ACC112 (cell line): Measurements from ENCODE around the gene PRKAG2.

Experiments
- H2AFZ ChIP-seq: fragments of 200-600 bp; sonication (generic); one replicate; pipeline ENCODE4 v1.6.0; 2017; ENCODE audit warnings: antibody characterized with exemption, low read length; ENCODE audit not compliant: unreplicated experiment
- H3K27ac ChIP-seq: fragments of 200-600 bp; sonication (generic); 2 replicates; pipeline ENCODE4 v1.5.1; 2014; ENCODE audit warnings: low read depth, mild to moderate bottlenecking, antibody characterized with exemption, low read length, moderate library complexity
- H3K27me3 ChIP-seq: fragments of 200-600 bp; sonication (generic); 2 replicates; pipeline ENCODE4 v1.6.1; 2014; ENCODE audit warnings: mild to moderate bottlenecking, antibody characterized with exemption, low read length, moderate library complexity, mixed read lengths; ENCODE audit not compliant: insufficient read depth
- H3K36me3 ChIP-seq: fragments of 200-600 bp; sonication (generic); 2 replicates; pipeline ENCODE4 v1.6.1; 2016; ENCODE audit warnings: mild to moderate bottlenecking, antibody characterized with exemption, low read length, moderate library complexity, mixed read lengths; ENCODE audit not compliant: insufficient read depth
- H3K4me1 ChIP-seq: fragments of 200-600 bp; sonication (generic); one replicate; pipeline ENCODE4 v1.6.1; 2016; ENCODE audit warnings: low read length, mixed read lengths; ENCODE audit not compliant: insufficient read depth, unreplicated experiment, control insufficient read depth
- H3K4me3 ChIP-seq: fragments of 200-600 bp; sonication (generic); 2 replicates; pipeline ENCODE4 v1.5.1; 2014; ENCODE audit warnings: mild to moderate bottlenecking, low read depth, low read length
- H3K79me2 ChIP-seq: fragments of 200-600 bp; sonication (generic); one replicate; pipeline ENCODE4 v1.6.0; 2016; ENCODE audit warnings: low read length; ENCODE audit not compliant: control insufficient read depth, unreplicated experiment, insufficient read depth

Gene PRKAG2

GRCh38 chr7:151815419-151815818 lies 61.5 kb downstream of the PRKAG2 start:
- no peak overlapping the region for H3K4me3 ChIP-seq
- H2AFZ ChIP-seq = no peak overlapping the region
- H3K36me3 ChIP-seq = no peaks in the 10 kb centered on the region
- H3K4me1 ChIP-seq = peaks cover 3% of the 10 kb centered on the region
- peaks cover 11% of the 10 kb centered on the region for H3K27me3 ChIP-seq
- H3K27ac ChIP-seq = no peak overlapping the region
- no peaks in the 10 kb centered on the region for H3K79me2 ChIP-seq

DNA sequence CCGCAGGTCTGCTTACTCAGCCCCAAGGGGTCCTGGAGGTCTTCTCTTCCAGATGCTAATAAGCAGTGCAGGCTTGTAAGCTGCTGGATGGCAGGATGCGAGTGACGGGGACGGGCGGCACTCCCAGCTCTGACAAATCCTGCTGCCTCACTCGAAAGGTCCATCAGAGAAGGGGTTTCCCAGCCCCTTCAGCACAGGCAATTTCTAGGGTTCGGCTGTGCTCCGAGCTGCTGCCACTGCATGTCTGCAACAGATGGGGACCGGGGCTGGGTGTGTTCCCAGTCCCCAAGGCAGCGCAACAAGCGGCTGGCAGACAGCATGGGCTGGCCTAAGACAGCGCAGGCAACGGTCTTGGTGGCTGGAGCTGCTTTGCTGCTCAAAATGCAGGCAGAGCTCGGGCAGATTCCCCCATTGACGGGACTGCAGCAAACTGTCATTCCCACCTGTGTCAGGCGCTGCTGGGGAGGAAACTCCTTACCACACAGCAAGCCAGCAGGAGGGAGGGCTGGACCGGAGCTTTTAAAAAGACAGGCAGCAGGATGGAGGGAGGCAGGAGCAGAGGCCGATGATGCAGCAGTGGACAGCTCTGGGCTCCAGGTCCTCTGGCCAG lies 62.4 kb downstream of the PRKAG2 start:
- no peaks in the 10 kb centered on the region for H3K79me2 ChIP-seq
- peaks cover 6% of the 10 kb centered on the region for H3K4me1 ChIP-seq
- no peak overlapping the region for H2AFZ ChIP-seq
- H3K4me3 ChIP-seq = no peak overlapping the region
- H3K36me3 ChIP-seq = no peaks in the 10 kb centered on the region
- no peak overlapping the region for H3K27ac ChIP-seq
- H3K27me3 ChIP-seq = peaks cover 11% of the 10 kb centered on the region

- Histone ChIP-seq H3K79me2 (no peaks in the 10 kb centered on the region), H3K4me1 (peaks cover 11% of the 10 kb centered on the region), H3K27me3 (peaks cover 11% of the 10 kb centered on the region), H3K36me3 (no peaks in the 10 kb centered on the region), H2AFZ (no peak overlapping the region), H3K4me3 (no peak overlapping the region), H3K27ac (no peak overlapping the region)
These were observed 62.9 kb downstream of the PRKAG2 start for GRCh38 chr7:151813997-151814396.

DNA sequence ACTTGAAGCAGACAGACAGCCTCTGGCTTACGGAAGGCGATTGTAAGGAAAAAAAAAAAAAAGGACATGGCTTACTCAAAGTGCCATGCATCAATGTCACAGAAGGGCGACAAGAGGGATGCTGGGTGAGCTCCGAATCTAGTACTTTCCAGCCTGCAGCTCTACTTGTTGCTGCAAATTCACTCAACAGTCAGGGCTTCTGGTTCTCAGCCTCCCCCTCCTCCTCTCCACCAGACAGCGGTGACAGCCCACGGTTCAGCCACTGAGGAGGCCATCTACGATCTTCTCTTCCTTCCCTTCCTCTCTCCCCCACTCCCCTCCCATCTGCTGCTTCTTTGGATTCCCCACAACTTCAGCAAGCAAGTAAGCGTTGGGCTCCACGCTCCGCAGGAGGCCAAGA lies 63.5 kb downstream of the PRKAG2 start:
- H3K36me3 ChIP-seq = no peaks in the 10 kb centered on the region
- H3K79me2 ChIP-seq = no peaks in the 10 kb centered on the region
- no peak overlapping the region for H3K27ac ChIP-seq
- peaks cover 11% of the 10 kb centered on the region for H3K27me3 ChIP-seq
- H2AFZ ChIP-seq = no peak overlapping the region
- H3K4me3 ChIP-seq = no peak overlapping the region
- peaks cover 16% of the 10 kb centered on the region for H3K4me1 ChIP-seq

DNA sequence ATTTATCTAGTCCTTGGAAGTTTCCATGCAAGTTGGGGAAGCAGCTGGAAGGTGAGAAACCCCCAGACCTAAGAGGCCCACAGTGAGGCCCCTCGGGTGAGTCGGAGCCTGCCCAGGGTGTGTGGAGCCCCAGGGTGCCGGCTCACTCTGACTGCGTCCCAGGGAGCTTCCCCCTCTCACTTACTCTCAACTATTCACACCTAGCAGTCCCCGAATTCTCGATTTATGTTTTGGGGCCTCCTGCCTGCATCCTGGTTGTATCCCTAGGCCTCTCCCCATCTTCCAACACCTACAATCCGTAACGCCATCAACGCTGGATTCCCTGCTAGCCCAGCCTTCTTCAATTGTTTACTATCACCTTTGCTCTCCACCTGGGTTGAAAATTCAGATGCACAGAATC lies 63.9 kb downstream of the PRKAG2 start:
- peaks cover 11% of the 10 kb centered on the region for H3K27me3 ChIP-seq
- H3K36me3 ChIP-seq = no peaks in the 10 kb centered on the region
- H2AFZ ChIP-seq = no peak overlapping the region
- no peak overlapping the region for H3K27ac ChIP-seq
- no peak overlapping the region for H3K4me3 ChIP-seq
- H3K4me1 ChIP-seq = peaks cover 20% of the 10 kb centered on the region
- H3K79me2 ChIP-seq = no peaks in the 10 kb centered on the region

- Histone ChIP-seq H3K4me1 (peaks cover 20% of the 10 kb centered on the region), H3K4me3 (no peak overlapping the region), H3K27ac (no peak overlapping the region), H2AFZ (no peak overlapping the region), H3K36me3 (no peaks in the 10 kb centered on the region), H3K27me3 (peaks cover 9% of the 10 kb centered on the region), H3K79me2 (no peaks in the 10 kb centered on the region)
These were observed 66.3 kb downstream of the PRKAG2 start for GRCh38 chr7:151810441-151811232.

GRCh38 chr7:151809864-151810170 lies 67.1 kb downstream of the PRKAG2 start:
- H3K27me3 ChIP-seq = peaks cover 14% of the 10 kb centered on the region
- H3K4me3 ChIP-seq = no peak overlapping the region
- no peaks in the 10 kb centered on the region for H3K36me3 ChIP-seq
- peaks cover 20% of the 10 kb centered on the region for H3K4me1 ChIP-seq
- H3K79me2 ChIP-seq = no peaks in the 10 kb centered on the region
- no peak overlapping the region for H3K27ac ChIP-seq
- H2AFZ ChIP-seq = no peak overlapping the region

GRCh38 chr7:151809146-151809863 lies 67.6 kb downstream of the PRKAG2 start:
- Histone ChIP-seq H3K36me3 (no peaks in the 10 kb centered on the region), H2AFZ (no peak overlapping the region), H3K79me2 (no peaks in the 10 kb centered on the region), H3K27me3 (peaks cover 16% of the 10 kb centered on the region), H3K27ac (no peak overlapping the region), H3K4me3 (no peak overlapping the region), H3K4me1 (peaks cover 20% of the 10 kb centered on the region)

GRCh38 chr7:151808400-151809145 lies 68.3 kb downstream of the PRKAG2 start:
- Histone ChIP-seq H3K27ac (no peak overlapping the region), H3K4me3 (no peak overlapping the region), H3K27me3 (peaks cover 19% of the 10 kb centered on the region), H3K4me1 (peaks cover 17% of the 10 kb centered on the region), H2AFZ (no peak overlapping the region), H3K79me2 (no peaks in the 10 kb centered on the region), H3K36me3 (no peaks in the 10 kb centered on the region)

DNA sequence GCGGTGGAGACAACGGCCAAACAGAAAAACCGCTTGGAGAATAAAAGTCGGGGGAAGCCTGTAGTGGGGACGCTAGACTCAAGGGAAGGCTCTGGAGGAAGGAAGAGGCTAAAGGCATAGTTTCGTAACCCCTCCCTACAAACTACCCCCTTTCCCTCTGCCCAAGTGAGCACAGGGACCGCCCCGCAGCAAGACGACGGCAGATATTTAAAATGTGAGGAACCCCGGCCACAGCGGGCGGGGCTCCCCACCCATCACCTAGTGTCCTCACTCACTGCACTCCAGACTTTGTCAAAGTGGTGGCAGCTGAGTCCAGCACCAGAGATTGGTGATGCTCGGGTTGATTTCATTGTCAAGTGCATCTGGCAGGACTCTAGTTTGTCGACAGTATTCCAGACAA lies 69.1 kb downstream of the PRKAG2 start:
- H3K79me2 ChIP-seq = no peaks in the 10 kb centered on the region
- no peaks in the 10 kb centered on the region for H3K36me3 ChIP-seq
- peaks cover 17% of the 10 kb centered on the region for H3K4me1 ChIP-seq
- no peak overlapping the region for H2AFZ ChIP-seq
- H3K27ac ChIP-seq = no peak overlapping the region
- no peak overlapping the region for H3K4me3 ChIP-seq
- peaks cover 19% of the 10 kb centered on the region for H3K27me3 ChIP-seq
